ENCODE results near the gene SNX7.

Gene SNX7

DNA sequence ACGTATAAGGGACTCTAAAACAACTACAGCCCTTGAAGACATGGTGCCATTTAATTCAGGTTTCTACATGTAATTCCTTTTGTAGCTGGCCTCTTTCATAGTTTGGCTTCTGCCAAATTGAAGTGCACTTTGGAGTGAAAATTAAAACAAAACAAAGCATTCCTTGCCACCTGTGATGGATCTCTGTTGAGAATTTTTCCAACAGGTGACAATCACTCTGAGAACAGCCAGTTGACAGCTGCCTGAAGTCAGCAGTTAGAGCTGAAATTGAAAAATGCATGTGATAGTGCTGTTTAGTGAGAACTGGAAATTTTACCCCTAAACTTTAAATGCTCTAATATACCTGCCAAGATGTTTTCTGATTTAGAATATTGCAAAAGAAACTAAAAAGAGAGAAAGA is 134.5 kb downstream of the SNX7 start:
- no peak overlapping the region for H3K4me3 ChIP-seq (replicated peaks; ENCODE audit: low read depth, low read length)
- DNase-seq (ENCODE audit: low read depth) = no peak
- no peak for TF ChIP-seq CTCF (IDR thresholded peaks at IDR 0.05; ENCODE audit: low read length, missing control alignments)

DNA sequence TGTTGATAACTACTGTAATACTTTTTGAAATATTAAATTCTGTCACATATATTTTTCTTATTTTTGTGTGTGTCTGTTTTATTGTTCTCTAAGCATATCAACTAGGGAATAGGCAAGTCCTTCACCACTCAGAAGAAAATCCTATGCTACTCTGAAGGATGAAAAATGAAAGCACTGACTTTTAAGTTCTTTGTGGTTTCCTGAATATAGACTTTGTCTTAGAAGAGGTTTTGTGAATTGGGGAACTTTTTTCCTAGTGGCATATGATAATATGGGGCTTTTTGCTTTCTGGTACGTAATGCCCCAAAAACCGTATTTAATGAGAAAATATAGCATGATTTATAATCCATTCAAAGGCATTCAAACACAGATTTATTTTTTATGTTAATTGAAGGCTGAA is 136.0 kb downstream of the SNX7 start:
- no peak for DNase-seq (ENCODE audit: low read depth)
- no peak overlapping the region for H3K4me3 ChIP-seq (replicated peaks; ENCODE audit: low read depth, low read length)
- no peak for TF ChIP-seq CTCF (IDR thresholded peaks at IDR 0.05; ENCODE audit: low read length, missing control alignments)

Measured in fibroblast of pulmonary artery (primary cell).